Parathyroid adenoma (tissue), 2 donors: ENCODE results near the gene SLC34A1.

ENCODE experiments used
- H2AFZ ChIP-seq: fragments of 300-600 bp; sonication (generic); one replicate; pipeline ENCODE4 v1.7.0; 2017; ENCODE audit warnings: antibody characterized with exemption, mild to moderate bottlenecking
- H3K27ac ChIP-seq: fragments of 300-600 bp; sonication (generic); one replicate; pipeline ENCODE4 v1.7.0; 2017
- H3K27me3 ChIP-seq: fragments of 300-600 bp; sonication (generic); one replicate; pipeline ENCODE4 v1.7.0; 2017; ENCODE audit warnings: low read length; ENCODE audit not compliant: control insufficient read depth, insufficient read depth
- H3K36me3 ChIP-seq: fragments of 300-600 bp; sonication (generic); one replicate; pipeline ENCODE4 v1.7.0; 2017; ENCODE audit warnings: low read length; ENCODE audit not compliant: control insufficient read depth, insufficient read depth
- H3K4me1 ChIP-seq: fragments of 300-600 bp; sonication (generic); one replicate; pipeline ENCODE4 v1.7.0; 2017; ENCODE audit warnings: control low read depth
- H3K4me2 ChIP-seq: fragments of 300-600 bp; sonication (generic); one replicate; pipeline ENCODE4 v1.7.0; 2017; ENCODE audit warnings: low read length
- H3K4me3 ChIP-seq: fragments of 300-600 bp; sonication (generic); one replicate; pipeline ENCODE4 v1.7.0; 2017; ENCODE audit warnings: low read depth, low read length
- H3K79me2 ChIP-seq: fragments of 300-600 bp; sonication (generic); one replicate; pipeline ENCODE4 v1.7.0; 2017; ENCODE audit warnings: control low read depth
- H3K9ac ChIP-seq: fragments of 300-600 bp; sonication (generic); one replicate; pipeline ENCODE4 v1.7.0; 2017; ENCODE audit warnings: mild to moderate bottlenecking
- H3K9me3 ChIP-seq: fragments of 300-600 bp; sonication (generic); one replicate; pipeline ENCODE4 v1.7.0; 2017; ENCODE audit warnings: low read length; ENCODE audit not compliant: control insufficient read depth
- CTCF ChIP-seq: fragments of 300-600 bp; sonication (generic); IDR thresholded peaks from one replicate; pipeline ENCODE4 v1.7.0; 2017; ENCODE audit warnings: antibody characterized with exemption, mild to moderate bottlenecking
- donor health status: primary hyperparathyroidism.

The SLC34A1 gene

GRCh38 chr5:177354256-177354655 is 30.0 kb upstream of the SLC34A1 start:
- Histone ChIP-seq H3K9me3 (no peaks in the 10 kb centered on the region), H3K27ac (no peak overlapping the region), H3K36me3 (no peaks in the 10 kb centered on the region), H3K79me2 (peaks cover 10% of the 10 kb centered on the region), H2AFZ (no peak overlapping the region), H3K4me2 (no peak overlapping the region), H3K4me3 (no peak overlapping the region), H3K4me1 (peaks cover 5% of the 10 kb centered on the region), H3K9ac (no peak overlapping the region), H3K27me3 (no peaks in the 10 kb centered on the region)
- TF ChIP-seq CTCF, result no peak

GRCh38 chr5:177354711-177355110 is 29.5 kb upstream of the SLC34A1 start:
- no peak for TF ChIP-seq CTCF
- H2AFZ ChIP-seq, result no peak overlapping the region
- no peak overlapping the region for H3K9ac ChIP-seq
- peaks cover 5% of the 10 kb centered on the region for H3K4me1 ChIP-seq
- H3K4me2 ChIP-seq, result no peak overlapping the region
- H3K4me3 ChIP-seq, result no peak overlapping the region
- H3K27me3 ChIP-seq, result no peaks in the 10 kb centered on the region
- peaks cover 10% of the 10 kb centered on the region for H3K79me2 ChIP-seq
- H3K27ac ChIP-seq, result no peak overlapping the region
- H3K9me3 ChIP-seq, result no peaks in the 10 kb centered on the region
- no peaks in the 10 kb centered on the region for H3K36me3 ChIP-seq

DNA sequence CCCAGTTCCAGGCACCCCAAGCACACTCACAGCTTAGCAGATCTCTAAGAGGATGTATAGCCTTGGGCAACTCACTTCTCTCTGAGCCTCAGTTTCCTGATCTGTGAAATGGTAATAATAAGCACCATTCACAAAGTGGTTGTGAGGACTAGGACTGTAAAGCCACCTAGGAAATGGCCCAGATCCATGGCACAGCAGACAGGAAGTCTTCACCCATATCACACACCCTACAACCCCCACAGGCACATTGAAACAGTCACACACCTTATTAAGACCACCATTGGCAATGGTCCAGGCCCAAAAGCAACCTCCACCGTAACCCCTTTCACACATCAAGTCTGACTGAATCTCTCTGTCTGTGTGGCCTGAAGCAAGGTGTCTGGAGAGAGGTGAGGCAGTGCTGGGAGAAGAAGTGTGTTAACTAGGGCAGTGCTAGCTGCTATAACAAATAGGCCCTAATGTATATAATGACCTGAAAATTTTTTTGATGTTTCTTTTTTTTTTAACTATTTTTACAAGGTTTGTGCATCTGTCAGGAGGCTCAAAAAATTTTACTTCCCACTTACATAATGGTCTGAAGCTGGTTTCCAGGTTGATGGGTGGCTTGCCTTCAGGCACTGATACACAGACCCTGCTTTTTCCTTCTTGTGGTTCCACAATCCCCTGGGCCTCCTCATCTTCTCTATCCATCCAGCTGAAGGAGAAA is 28.9 kb upstream of the SLC34A1 start:
- Histone ChIP-seq H3K9ac (no peak overlapping the region), H3K27ac (no peak overlapping the region), H3K27me3 (no peaks in the 10 kb centered on the region), H3K4me2 (no peak overlapping the region), H3K79me2 (peaks cover 9% of the 10 kb centered on the region), H3K4me1 (peaks cover 4% of the 10 kb centered on the region), H3K4me3 (no peak overlapping the region), H2AFZ (no peak overlapping the region), H3K36me3 (no peaks in the 10 kb centered on the region), H3K9me3 (no peaks in the 10 kb centered on the region)
- TF ChIP-seq CTCF, result no peak

DNA sequence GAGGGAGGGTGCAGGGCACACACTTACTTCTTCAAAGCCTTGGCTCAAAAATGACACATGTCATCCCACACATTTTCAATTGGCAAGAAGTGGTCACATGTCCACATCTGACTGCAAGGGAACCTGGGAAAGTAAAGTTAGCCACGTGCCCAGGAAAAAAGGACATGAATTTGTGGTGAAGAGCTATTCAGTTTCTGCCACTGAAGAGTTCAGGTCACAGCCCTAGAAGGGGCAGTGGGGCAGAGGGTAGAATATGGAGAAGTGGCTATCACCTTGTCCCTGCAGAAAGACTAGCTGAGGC is 28.4 kb upstream of the SLC34A1 start:
- no peaks in the 10 kb centered on the region for H3K9me3 ChIP-seq
- H3K4me1 ChIP-seq, result no peaks in the 10 kb centered on the region
- H3K79me2 ChIP-seq, result peaks cover 4% of the 10 kb centered on the region
- H3K36me3 ChIP-seq, result no peaks in the 10 kb centered on the region
- no peak overlapping the region for H3K9ac ChIP-seq
- H3K4me3 ChIP-seq, result no peak overlapping the region
- TF ChIP-seq CTCF, result no peak
- H3K4me2 ChIP-seq, result no peak overlapping the region
- H3K27ac ChIP-seq, result no peak overlapping the region
- no peak overlapping the region for H2AFZ ChIP-seq
- no peaks in the 10 kb centered on the region for H3K27me3 ChIP-seq

DNA sequence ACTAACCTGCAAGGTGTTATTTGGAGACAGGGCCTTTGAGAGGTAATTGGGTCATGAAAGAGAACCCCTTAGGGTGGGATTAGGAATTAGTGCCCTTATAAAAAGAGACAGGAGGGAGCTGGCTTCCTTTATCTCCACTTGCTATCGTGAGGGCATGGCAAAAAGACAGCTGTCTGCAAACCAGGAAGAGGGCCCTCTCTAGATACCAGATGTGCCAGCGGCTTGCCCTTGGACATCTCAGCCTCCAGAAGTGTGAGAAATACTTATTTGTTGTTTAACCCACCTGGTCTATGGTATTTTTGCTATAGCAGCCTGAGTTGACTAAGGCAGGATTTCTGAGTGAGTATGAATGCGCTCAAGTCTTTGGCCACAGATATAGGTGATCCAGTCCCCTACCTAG is 27.5 kb upstream of the SLC34A1 start:
- Histone ChIP-seq H3K9ac (no peak overlapping the region), H3K9me3 (no peaks in the 10 kb centered on the region), H3K4me1 (no peaks in the 10 kb centered on the region), H3K4me3 (no peak overlapping the region), H3K79me2 (no peaks in the 10 kb centered on the region), H2AFZ (no peak overlapping the region), H3K27me3 (no peaks in the 10 kb centered on the region), H3K27ac (no peak overlapping the region), H3K36me3 (no peaks in the 10 kb centered on the region), H3K4me2 (no peak overlapping the region)
- no peak for TF ChIP-seq CTCF
